DND-41 (cell line): ENCODE measurements around the gene SP140.

Experiments used
- EZH2 ChIP-seq: IDR thresholded peaks from 3 replicates; pipeline ENCODE4 v1.6.1; 2012; ENCODE audit warnings: borderline replicate concordance, low read depth, mild to moderate bottlenecking, moderate library complexity, low read length, inconsistent platforms; ENCODE audit not compliant: severe bottlenecking
- TF ChIP-seq, protein P1 (sequence below): IDR thresholded peaks from 2 replicates; pipeline ENCODE4 v1.5.1; 2012; ENCODE audit warnings: borderline replicate concordance, low read length, moderate library complexity, mild to moderate bottlenecking; ENCODE audit not compliant: poor library complexity, severe bottlenecking; ENCODE audit errors: extremely low read depth

GRCh38 chr2:230218421-230218820, 7.1 kb upstream of the SP140 start:
- TF ChIP-seq, protein P1, sequence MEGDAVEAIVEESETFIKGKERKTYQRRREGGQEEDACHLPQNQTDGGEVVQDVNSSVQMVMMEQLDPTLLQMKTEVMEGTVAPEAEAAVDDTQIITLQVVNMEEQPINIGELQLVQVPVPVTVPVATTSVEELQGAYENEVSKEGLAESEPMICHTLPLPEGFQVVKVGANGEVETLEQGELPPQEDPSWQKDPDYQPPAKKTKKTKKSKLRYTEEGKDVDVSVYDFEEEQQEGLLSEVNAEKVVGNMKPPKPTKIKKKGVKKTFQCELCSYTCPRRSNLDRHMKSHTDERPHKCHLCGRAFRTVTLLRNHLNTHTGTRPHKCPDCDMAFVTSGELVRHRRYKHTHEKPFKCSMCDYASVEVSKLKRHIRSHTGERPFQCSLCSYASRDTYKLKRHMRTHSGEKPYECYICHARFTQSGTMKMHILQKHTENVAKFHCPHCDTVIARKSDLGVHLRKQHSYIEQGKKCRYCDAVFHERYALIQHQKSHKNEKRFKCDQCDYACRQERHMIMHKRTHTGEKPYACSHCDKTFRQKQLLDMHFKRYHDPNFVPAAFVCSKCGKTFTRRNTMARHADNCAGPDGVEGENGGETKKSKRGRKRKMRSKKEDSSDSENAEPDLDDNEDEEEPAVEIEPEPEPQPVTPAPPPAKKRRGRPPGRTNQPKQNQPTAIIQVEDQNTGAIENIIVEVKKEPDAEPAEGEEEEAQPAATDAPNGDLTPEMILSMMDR = no peak
- TF ChIP-seq EZH2 = no peak
